Esophagus muscularis mucosa (tissue), 3 donors: ENCODE data around the gene SGF29.

Experiments used
- POLR2A ChIP-seq: fragments of 450-650 bp; IDR thresholded peaks from one replicate; pipeline ENCODE4 v1.6.1; 2017; ENCODE audit warnings: antibody characterized with exemption, moderate library complexity, mild to moderate bottlenecking, low read depth
- POLR2AphosphoS5 ChIP-seq, 2 donors: sonication (generic); formaldehyde crosslinking; IDR thresholded peaks; one replicate each; pipeline ENCODE4 v1.6.1; 2017; ENCODE audit warnings: antibody characterized with exemption in 2 of 2
- TF ChIP-seq, protein P1 (sequence below), 3 experiments: fragments of 200-600 bp in 2 of 3; fragments of 450-650 bp in 1 of 3; sonication (generic) in 2 of 3; IDR thresholded peaks; one replicate each; pipeline ENCODE4 v1.5.1; 2017 to 2019; ENCODE audit warnings: antibody characterized with exemption in 3 of 3, mild to moderate bottlenecking in 2 of 3, moderate library complexity in 1 of 3

DNA sequence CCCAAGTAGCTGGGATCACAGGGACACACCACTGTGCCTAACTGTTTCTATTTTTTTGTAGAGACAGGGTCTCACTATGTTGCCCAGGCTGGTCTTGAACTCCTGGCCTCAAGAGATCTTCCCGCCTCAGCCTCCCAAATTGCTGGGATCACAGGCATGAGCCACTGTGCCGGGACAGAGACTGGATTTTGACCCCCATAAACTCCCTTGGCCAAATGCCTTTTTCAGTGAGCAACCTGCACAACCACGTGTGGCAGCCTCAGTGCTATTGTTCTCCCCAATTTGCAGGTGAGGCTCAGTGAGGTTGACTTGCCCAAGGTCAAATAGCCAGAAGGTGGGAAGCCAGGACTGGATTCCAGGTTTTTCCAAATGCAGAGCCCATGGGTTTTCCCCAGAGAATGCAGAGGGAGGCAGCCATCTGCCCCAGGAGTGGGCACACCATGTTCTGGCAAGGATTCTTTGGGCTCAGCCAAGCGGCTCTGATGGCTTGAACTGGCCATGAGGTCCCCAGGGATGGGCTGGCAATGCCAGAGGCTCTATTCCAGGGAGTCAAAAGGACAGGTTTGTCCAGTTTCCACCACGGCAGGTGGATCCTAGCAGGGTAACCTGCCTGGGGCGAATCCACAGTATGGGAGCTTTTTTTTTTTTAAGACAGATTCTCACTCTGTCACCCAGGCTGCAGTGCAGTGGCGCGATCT lies 48.9 kb upstream of the SGF29 start:
- TF ChIP-seq, protein P1, sequence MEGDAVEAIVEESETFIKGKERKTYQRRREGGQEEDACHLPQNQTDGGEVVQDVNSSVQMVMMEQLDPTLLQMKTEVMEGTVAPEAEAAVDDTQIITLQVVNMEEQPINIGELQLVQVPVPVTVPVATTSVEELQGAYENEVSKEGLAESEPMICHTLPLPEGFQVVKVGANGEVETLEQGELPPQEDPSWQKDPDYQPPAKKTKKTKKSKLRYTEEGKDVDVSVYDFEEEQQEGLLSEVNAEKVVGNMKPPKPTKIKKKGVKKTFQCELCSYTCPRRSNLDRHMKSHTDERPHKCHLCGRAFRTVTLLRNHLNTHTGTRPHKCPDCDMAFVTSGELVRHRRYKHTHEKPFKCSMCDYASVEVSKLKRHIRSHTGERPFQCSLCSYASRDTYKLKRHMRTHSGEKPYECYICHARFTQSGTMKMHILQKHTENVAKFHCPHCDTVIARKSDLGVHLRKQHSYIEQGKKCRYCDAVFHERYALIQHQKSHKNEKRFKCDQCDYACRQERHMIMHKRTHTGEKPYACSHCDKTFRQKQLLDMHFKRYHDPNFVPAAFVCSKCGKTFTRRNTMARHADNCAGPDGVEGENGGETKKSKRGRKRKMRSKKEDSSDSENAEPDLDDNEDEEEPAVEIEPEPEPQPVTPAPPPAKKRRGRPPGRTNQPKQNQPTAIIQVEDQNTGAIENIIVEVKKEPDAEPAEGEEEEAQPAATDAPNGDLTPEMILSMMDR (IDR thresholded peaks at IDR 0.05) = no peak
- no peak for TF ChIP-seq POLR2AphosphoS5 (IDR thresholded peaks at IDR 0.05)
- TF ChIP-seq POLR2A = no peak
